Measurements from ENCODE around the gene SLC17A8.

SLC17A8 gene

DNA sequence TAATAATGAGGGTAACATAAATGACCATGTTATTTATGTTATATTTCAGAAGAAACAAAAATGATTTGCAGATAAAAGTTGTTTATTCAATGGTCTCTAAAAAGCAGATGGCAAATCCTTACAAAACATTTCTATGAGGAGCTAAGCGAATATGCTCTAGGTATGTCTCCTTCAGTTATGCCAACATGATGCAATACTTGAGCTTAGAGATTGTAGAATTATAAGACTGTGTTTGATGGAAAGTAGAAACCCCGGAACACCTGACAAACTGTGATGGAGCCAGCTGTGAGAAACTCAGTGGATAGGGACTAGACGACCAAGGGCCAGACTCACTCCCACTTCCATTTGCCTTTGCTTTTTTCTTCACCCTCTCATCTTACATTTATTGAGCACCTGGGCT lies 99.0 kb downstream of the SLC17A8 start:
- Histone ChIP-seq H3K27me3 (ENCODE audit: insufficient read depth, low read length) (no peaks in the 10 kb centered on the region), H3K4me3 (ENCODE audit: low read length) (no peak overlapping the region), H3K9me3 (ENCODE audit: insufficient read depth, low read depth, low read length) (no peaks in the 10 kb centered on the region), H3K27ac (ENCODE audit: low read length) (no peak overlapping the region), H3K4me1 (ENCODE audit: insufficient read depth, low read length) (no peaks in the 10 kb centered on the region; the same call in 1 of the 2 replicates), H3K9ac (ENCODE audit: low read depth, low read length) (no peak overlapping the region), H3K36me3 (ENCODE audit: insufficient read depth, low read depth, low read length) (no peaks in the 10 kb centered on the region)

- no peaks in the 10 kb centered on the region for H3K36me3 ChIP-seq (ENCODE audit: insufficient read depth, low read depth, low read length)
- no peak overlapping the region for H3K27ac ChIP-seq (ENCODE audit: low read length)
- no peaks in the 10 kb centered on the region; the same call in 1 of the 2 replicates for H3K4me1 ChIP-seq (ENCODE audit: insufficient read depth, low read length)
- H3K9me3 ChIP-seq (ENCODE audit: insufficient read depth, low read depth, low read length): no peaks in the 10 kb centered on the region
- H3K9ac ChIP-seq (ENCODE audit: low read depth, low read length): no peak overlapping the region
- no peak overlapping the region for H3K4me3 ChIP-seq (ENCODE audit: low read length)
- no peaks in the 10 kb centered on the region for H3K27me3 ChIP-seq (ENCODE audit: insufficient read depth, low read length)
These were observed 101.3 kb downstream of the SLC17A8 start for GRCh38 chr12:100458191-100458590.

DNA sequence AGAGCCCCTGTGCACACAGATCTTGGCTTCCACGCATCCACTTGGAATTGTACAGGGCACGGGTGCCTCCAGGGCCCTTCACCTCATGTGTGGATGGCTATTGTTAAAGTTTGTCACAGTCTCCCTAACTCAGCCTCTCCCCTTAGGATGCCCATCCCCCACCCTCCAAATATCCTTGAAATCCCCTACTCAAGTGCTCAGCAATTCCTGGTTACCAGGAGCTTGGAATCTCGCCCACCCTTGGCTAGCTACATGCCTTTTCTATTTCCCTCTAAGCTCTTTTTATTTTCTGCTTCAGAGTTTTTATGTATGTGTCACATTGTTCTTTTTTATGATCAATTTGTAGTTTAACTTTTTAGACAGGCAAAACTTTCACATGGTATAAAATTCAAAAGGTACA lies 103.8 kb downstream of the SLC17A8 start:
- no peak overlapping the region for H3K4me3 ChIP-seq (ENCODE audit: low read length)
- H3K9me3 ChIP-seq (ENCODE audit: insufficient read depth, low read depth, low read length): no peaks in the 10 kb centered on the region
- H3K4me1 ChIP-seq (ENCODE audit: insufficient read depth, low read length): no peaks in the 10 kb centered on the region; the same call in 1 of the 2 replicates
- H3K27ac ChIP-seq (ENCODE audit: low read length): no peak overlapping the region
- no peaks in the 10 kb centered on the region for H3K27me3 ChIP-seq (ENCODE audit: insufficient read depth, low read length)
- H3K9ac ChIP-seq (ENCODE audit: low read depth, low read length): no peak overlapping the region
- no peaks in the 10 kb centered on the region for H3K36me3 ChIP-seq (ENCODE audit: insufficient read depth, low read depth, low read length)

- Histone ChIP-seq H3K9ac (ENCODE audit: low read depth, low read length) (no peak overlapping the region), H3K4me3 (ENCODE audit: low read length) (no peak overlapping the region), H3K4me1 (ENCODE audit: insufficient read depth, low read length) (no peaks in the 10 kb centered on the region; the same call in 1 of the 2 replicates), H3K36me3 (ENCODE audit: insufficient read depth, low read depth, low read length) (no peaks in the 10 kb centered on the region), H3K27me3 (ENCODE audit: insufficient read depth, low read length) (no peaks in the 10 kb centered on the region), H3K27ac (ENCODE audit: low read length) (no peak overlapping the region), H3K9me3 (ENCODE audit: insufficient read depth, low read depth, low read length) (no peaks in the 10 kb centered on the region)
These were observed 104.6 kb downstream of the SLC17A8 start for GRCh38 chr12:100461330-100461973.

- H3K4me3 ChIP-seq (ENCODE audit: low read length): no peak overlapping the region
- no peaks in the 10 kb centered on the region for H3K27me3 ChIP-seq (ENCODE audit: insufficient read depth, low read length)
- H3K27ac ChIP-seq (ENCODE audit: low read length): no peak overlapping the region
- H3K36me3 ChIP-seq (ENCODE audit: insufficient read depth, low read depth, low read length): no peaks in the 10 kb centered on the region
- H3K9ac ChIP-seq (ENCODE audit: low read depth, low read length): no peak overlapping the region
- no peaks in the 10 kb centered on the region; the same call in 1 of the 2 replicates for H3K4me1 ChIP-seq (ENCODE audit: insufficient read depth, low read length)
- no peaks in the 10 kb centered on the region for H3K9me3 ChIP-seq (ENCODE audit: insufficient read depth, low read depth, low read length)
These were observed 106.8 kb downstream of the SLC17A8 start for GRCh38 chr12:100463661-100464060.

GRCh38 chr12:100464529-100464928 lies 107.7 kb downstream of the SLC17A8 start:
- no peak overlapping the region for H3K9ac ChIP-seq (ENCODE audit: low read depth, low read length)
- no peaks in the 10 kb centered on the region for H3K9me3 ChIP-seq (ENCODE audit: insufficient read depth, low read depth, low read length)
- no peak overlapping the region for H3K27ac ChIP-seq (ENCODE audit: low read length)
- H3K36me3 ChIP-seq (ENCODE audit: insufficient read depth, low read depth, low read length): no peaks in the 10 kb centered on the region
- no peaks in the 10 kb centered on the region for H3K27me3 ChIP-seq (ENCODE audit: insufficient read depth, low read length)
- H3K4me3 ChIP-seq (ENCODE audit: low read length): no peak overlapping the region
- no peaks in the 10 kb centered on the region; the same call in 1 of the 2 replicates for H3K4me1 ChIP-seq (ENCODE audit: insufficient read depth, low read length)

DNA sequence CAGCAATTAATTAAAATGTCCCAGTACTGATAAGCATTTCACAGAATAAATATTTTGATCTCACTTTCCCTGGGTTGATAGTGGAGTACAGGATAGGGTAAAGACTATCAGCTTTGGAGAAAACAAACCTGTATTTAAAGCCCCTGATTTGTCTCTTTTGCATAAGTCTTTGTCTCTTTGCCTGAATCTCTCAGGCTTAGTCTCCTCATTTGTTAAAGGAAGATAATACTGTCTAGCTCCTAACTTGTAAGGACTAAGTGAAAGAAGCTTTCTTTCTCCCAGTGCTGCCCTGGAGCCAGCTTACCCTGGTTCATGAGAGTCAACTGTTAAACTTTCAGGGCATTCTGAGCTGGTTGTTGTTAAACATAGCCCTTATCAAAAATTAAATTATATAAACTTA lies 111.3 kb downstream of the SLC17A8 start:
- Histone ChIP-seq H3K9ac (ENCODE audit: low read depth, low read length) (no peak overlapping the region), H3K27ac (ENCODE audit: low read length) (no peak overlapping the region), H3K27me3 (ENCODE audit: insufficient read depth, low read length) (no peaks in the 10 kb centered on the region), H3K9me3 (ENCODE audit: insufficient read depth, low read depth, low read length) (no peaks in the 10 kb centered on the region), H3K36me3 (ENCODE audit: insufficient read depth, low read depth, low read length) (no peaks in the 10 kb centered on the region), H3K4me3 (ENCODE audit: low read length) (no peak overlapping the region), H3K4me1 (ENCODE audit: insufficient read depth, low read length) (no peaks in the 10 kb centered on the region)

All from iPS-20b (cell line).